HepG2 (cell line): ENCODE data around the gene SRRM3. TPM values are rescaled to one million over a fixed set of nuclear protein-coding genes. Genes with fewer than 3 reads are reported as not detected.

Source experiments
- ATAC-seq: fragments of 200-7000 bp; cut with Tn5 transposase; 3 replicates; pipeline ENCODE4 v1.9.1; 2020; ENCODE audit warnings: mild to moderate bottlenecking, moderate library complexity
- BruUV-seq: library from RNA; stranded (reverse); fragments of 400-500 nt; replicated peaks from 2 replicates; lab custom pipeline; 2021; lab: Mats Ljungman, UMichigan
- CTCF ChIA-PET: fragments of 300-600 bp; formaldehyde crosslinking; extraction: SDS; loops from one replicate; lab custom pipeline; 2021; ENCODE audit warnings: low total read pairs, inconsistent platforms, low intra/inter-chr PET ratio; lab: Yijun Ruan, JAX
- POLR2A ChIA-PET: fragments of 350-600 bp; sonication (Branson Sonifier 250); formaldehyde crosslinking; loops from one replicate; lab custom pipeline; 2020; ENCODE audit warnings: antibody characterized with exemption, inconsistent platforms; lab: Yijun Ruan, JAX
- DNase-seq: peaks from one replicate; pipeline ENCODE4 v3.0.0-alpha.2; 2015; ENCODE audit warnings: low spot score
- FAIRE-seq: peaks from 3 replicates; lab custom pipeline; 2011; peaks lifted over from hg19 to GRCh38; lab: Jason Lieb, UNC
- H2AFZ ChIP-seq: one replicate; pipeline ENCODE4 v1.6.1; 2011; ENCODE audit warnings: low read length, inconsistent platforms
- H3K27ac ChIP-seq: fragments of 300-600 bp; 3 replicates; pipeline ENCODE4 v1.8.0; 2011; ENCODE audit warnings: mixed run types, mild to moderate bottlenecking, mixed read lengths, low read length, inconsistent platforms; ENCODE audit not compliant: insufficient read depth; ENCODE audit errors: extremely low read length
- H3K27me3 ChIP-seq, 2 experiments: fragments of 200-600 bp in 1 of 2; 2 replicates in 1 of 2; 3 replicates in 1 of 2; pipeline versions ENCODE4 v1.6.0 to v1.8.0; 2011; ENCODE audit warnings: low read length in 2 of 2, mild to moderate bottlenecking in 2 of 2, moderate library complexity in 2 of 2, inconsistent platforms in 1 of 2; ENCODE audit not compliant: insufficient read depth in 2 of 2, control insufficient read depth in 1 of 2
- H3K36me3 ChIP-seq, 2 experiments: fragments of 200-600 bp in 1 of 2; replicated peaks in 1 of 2; 2 replicates in 1 of 2; 3 replicates in 1 of 2; pipeline versions ENCODE4 v1.5.1 to v1.8.0; 2011; ENCODE audit warnings: low read length in 2 of 2, inconsistent platforms in 1 of 2; ENCODE audit not compliant: insufficient read depth in 2 of 2, control insufficient read depth in 1 of 2
- H3K4me1 ChIP-seq: 2 replicates; pipeline ENCODE4 v1.5.1; 2012; ENCODE audit warnings: low read length, inconsistent platforms; ENCODE audit not compliant: insufficient read depth
- H3K4me2 ChIP-seq: 2 replicates; pipeline ENCODE4 v1.6.0; 2011; ENCODE audit warnings: low read depth, low read length, inconsistent platforms
- H3K4me3 ChIP-seq, 3 experiments: fragments of 200-600 bp in 1 of 3; sonication (generic), shearing (Covaris generic) in 1 of 3; replicated peaks in 1 of 3; 2 replicates each; pipeline ENCODE4 v1.5.1; 2011 to 2016; ENCODE audit warnings: low read length in 3 of 3, inconsistent platforms in 2 of 3, low read depth in 2 of 3, mild to moderate bottlenecking in 2 of 3, control low read depth in 1 of 3, mixed read lengths in 1 of 3; ENCODE audit not compliant: insufficient read depth in 1 of 3
- H3K79me2 ChIP-seq: one replicate; pipeline ENCODE4 v1.6.1; 2011; ENCODE audit warnings: low read length, inconsistent platforms; ENCODE audit not compliant: insufficient read depth
- H3K9ac ChIP-seq: 2 replicates; pipeline ENCODE4 v1.6.0; 2011; ENCODE audit warnings: mild to moderate bottlenecking, low read depth, low read length, inconsistent platforms; ENCODE audit not compliant: insufficient read depth
- H3K9me3 ChIP-seq: 2 replicates; pipeline ENCODE4 v1.5.1; 2012; ENCODE audit warnings: mild to moderate bottlenecking, low read length
- H4K20me1 ChIP-seq: 2 replicates; pipeline ENCODE4 v1.6.0; 2011; ENCODE audit warnings: inconsistent platforms, mild to moderate bottlenecking, low read length, moderate library complexity; ENCODE audit not compliant: insufficient read depth
- ETS1 ChIP-seq: sonication (generic); formaldehyde crosslinking; IDR thresholded peaks from 2 replicates; pipeline ENCODE4 v1.4.0; 2020; ENCODE audit warnings: missing genetic modification reagents
- FOXA3 ChIP-seq: IDR thresholded peaks from 2 replicates; pipeline ENCODE4 v1.6.1; 2016; ENCODE audit warnings: missing genetic modification reagents, missing compliant biosample characterization
- FOXK1 ChIP-seq: sonication (generic); formaldehyde crosslinking; IDR thresholded peaks from 2 replicates; pipeline ENCODE4 v1.4.0; 2020; ENCODE audit warnings: low read depth, missing genetic modification reagents, borderline replicate concordance
- GZF1 ChIP-seq: sonication (generic); formaldehyde crosslinking; IDR thresholded peaks from 2 replicates; pipeline ENCODE4 v1.5.1; 2020; ENCODE audit warnings: mild to moderate bottlenecking, missing genetic modification reagents
- NFIB ChIP-seq: sonication (generic); formaldehyde crosslinking; IDR thresholded peaks from 2 replicates; pipeline ENCODE4 v1.9.0; 2021; ENCODE audit warnings: missing genetic modification reagents, mild to moderate bottlenecking, borderline replicate concordance
- NPAS2 ChIP-seq: sonication (generic); formaldehyde crosslinking; IDR thresholded peaks from 2 replicates; pipeline ENCODE4 v1.8.0; 2022; ENCODE audit warnings: mild to moderate bottlenecking, missing genetic modification reagents, borderline replicate concordance
- NR3C1 ChIP-seq: sonication (generic); formaldehyde crosslinking; IDR thresholded peaks from 2 replicates; pipeline ENCODE4 v1.4.0; 2020; ENCODE audit warnings: missing genetic modification reagents
- ZBTB10 ChIP-seq: sonication (generic); formaldehyde crosslinking; IDR thresholded peaks from 2 replicates; pipeline ENCODE4 v1.4.0; 2020; ENCODE audit warnings: missing genetic modification reagents, borderline replicate concordance
- ZFX ChIP-seq: sonication (generic); formaldehyde crosslinking; IDR thresholded peaks from 2 replicates; pipeline ENCODE4 v1.4.0; 2020; ENCODE audit warnings: mild to moderate bottlenecking, low read depth, missing genetic modification reagents, moderate library complexity
- ZNF121 ChIP-seq: sonication (generic); formaldehyde crosslinking; IDR thresholded peaks from 2 replicates; pipeline ENCODE4 v1.5.0; 2020; ENCODE audit warnings: mild to moderate bottlenecking, missing genetic modification reagents
- ZNF530 ChIP-seq: sonication (generic); formaldehyde crosslinking; IDR thresholded peaks from 2 replicates; pipeline ENCODE4 v1.5.0; 2020; ENCODE audit warnings: low read depth, mild to moderate bottlenecking, missing genetic modification reagents
- ZNF709 ChIP-seq: sonication (generic); formaldehyde crosslinking; IDR thresholded peaks from 2 replicates; pipeline ENCODE4 v1.5.0; 2020; ENCODE audit warnings: mild to moderate bottlenecking, missing genetic modification reagents
- WGBS: methylation state at CpG from one replicate; pipeline ENCODE4 v1.1.6; 2017; ENCODE audit warnings: low lambda C conversion rate; 5-methylcytosine and 5-hydroxymethylcytosine counted together
- in situ Hi-C: cut with HindIII; loops from 2 replicates; pipeline ENCODE4 v1.10.0; 2017; ENCODE audit warnings: low pct_unique_long_range_greater_than_20kb; ENCODE audit not compliant: extremely low pct_ligation_motif_present
- intact Hi-C: fragments of 100-400 bp; cut with micrococcal nuclease; formaldehyde crosslinking; loops from one replicate; pipeline ENCODE4 v1.10.0; 2022; ENCODE audit not compliant: unreplicated experiment
- polyA plus RNA-seq, 8 experiments: library from polyadenylated mRNA; depleted of rRNA in 3 of 8; stranded (reverse) in 7 of 8; unstranded in 1 of 8; fragments of >200 nt; fragmentation: Illumina TruSeq in 4 of 8; extraction: Trizol in 4 of 8; gene quantifications; 2 replicates each; pipeline versions ENCODE4 v1.2.1 to v1.2.3, GENCODE V29; 2011 to 2016; ENCODE audit warnings: low read depth in 4 of 8, missing spikeins in 1 of 8, mixed read lengths in 1 of 8; ENCODE audit not compliant: insufficient read depth in 1 of 8
- total RNA-seq, 5 experiments: library from RNA; depleted of rRNA; stranded (reverse); fragments of >200 nt; fragmentation: Illumina TruSeq; extraction: Trizol; gene quantifications; 2 replicates each; pipeline ENCODE4 v1.2.3, GENCODE V29; 2016; ENCODE audit warnings: low read depth in 1 of 5

The SRRM3 gene
- total and polyA plus RNA-seq, 2 of the 13 experiments (the other 11 are each of a cell fraction or from before 2014, with no cell fraction given), result 0.13 to 0.54 TPM

- 49% methylated on average over 7 of the region's 7 CpGs for WGBS
- Histone ChIP-seq H3K4me3 (no peak overlapping the region), H3K9ac (no peak overlapping the region), H4K20me1 (no peaks in the 10 kb centered on the region), H3K79me2 (no peaks in the 10 kb centered on the region), H3K4me2 (no peak overlapping the region), H3K9me3 (no peaks in the 10 kb centered on the region), H3K27me3 (no peaks in the 10 kb centered on the region; a peak in 1 of 5 replicates), H3K36me3 (no peaks in the 10 kb centered on the region), H3K27ac (no peak overlapping the region), H2AFZ (no peak overlapping the region), H3K4me1 (peaks cover 12% of the 10 kb centered on the region)
- POLR2A ChIA-PET, result no interaction called here
- BruUV-seq, result no TSS peak
- FAIRE-seq (no peak), DNase-seq (no peak), ATAC-seq (no peak)
- intact Hi-C loops, result no loop called here
- CTCF ChIA-PET, result no interaction called here
- in situ Hi-C loops, result no loop called here
- peak; percentile 43; the same call in 1 of the 2 replicates for TF ChIP-seq ZNF121 (CRISPR knock-in tag)
- no peak for TF ChIP-seq GZF1 (CRISPR knock-in tag)
Observed at GRCh38 chr7:76182225-76182960, 19.3 kb upstream of the SRRM3 start.

- H3K9me3 ChIP-seq, result no peaks in the 10 kb centered on the region
- no peaks in the 10 kb centered on the region for H3K79me2 ChIP-seq
- H3K27ac ChIP-seq, result no peak overlapping the region
- no peak overlapping the region for H2AFZ ChIP-seq
- ChIA-PET CTCF (no interaction called here), POLR2A (interaction anchor here (1.2 kb wide), 1 partner anchor 20 kb away, joined by 3 read pairs; no protein-coding TSS in a partner anchor)
- DNase-seq (no peak), FAIRE-seq (no peak), ATAC-seq (no peak)
- in situ Hi-C loops, result no loop called here
- BruUV-seq, result no TSS peak
- no peak overlapping the region for H3K9ac ChIP-seq
- intact Hi-C loops, result no loop called here
- peaks cover 0 to 4% of the 10 kb centered on the region in 2 experiments; a peak in 2 of 5 replicates for H3K27me3 ChIP-seq
- no peaks in the 10 kb centered on the region for H3K4me1 ChIP-seq
- no peaks in the 10 kb centered on the region for H3K36me3 ChIP-seq
- 38% methylated on average over 21 of the region's 21 CpGs for WGBS
- no peaks in the 10 kb centered on the region for H4K20me1 ChIP-seq
- H3K4me2 ChIP-seq, result no peak overlapping the region
- no peak overlapping the region for H3K4me3 ChIP-seq
- TF ChIP-seq ZFX (CRISPR knock-in tag) (no peak), FOXA3 (CRISPR knock-in tag) (no peak), ETS1 (CRISPR knock-in tag) (no peak), ZNF530 (no peak), ZBTB10 (CRISPR knock-in tag) (no peak), NR3C1 (no peak), ZNF709 (CRISPR knock-in tag) (no peak), FOXK1 (CRISPR knock-in tag) (no peak), NPAS2 (CRISPR knock-in tag) (no peak), NFIB (CRISPR knock-in tag) (no peak)
Observed at GRCh38 chr7:76185187-76185896, 16.4 kb upstream of the SRRM3 start.
